Chondrocyte (in vitro differentiated cells): ENCODE results near the gene NF1. TPM values are rescaled to one million over a fixed set of nuclear protein-coding genes. Genes with fewer than 3 reads are reported as not detected.

Experiments
- DNase-seq: peaks from one replicate; pipeline ENCODE4 v3.0.0; 2021; ENCODE audit warnings: mixed read lengths, low spot score
- H3K27ac Mint-ChIP-seq: one replicate; pipeline ENCODE4 v1.8.0; 2021; ENCODE audit warnings: mild to moderate bottlenecking, moderate library complexity, mixed read lengths; ENCODE audit not compliant: unreplicated experiment
- H3K27me3 Mint-ChIP-seq: 2 replicates; pipeline ENCODE4 v1.8.0; 2021; ENCODE audit warnings: low read depth, mixed read lengths
- H3K36me3 Mint-ChIP-seq: 2 replicates; pipeline ENCODE4 v1.8.0; 2021; ENCODE audit warnings: low read depth, mixed read lengths
- H3K4me1 Mint-ChIP-seq: 2 replicates; pipeline ENCODE4 v1.8.0; 2021; ENCODE audit warnings: low read depth, mild to moderate bottlenecking, mixed read lengths
- H3K4me3 Mint-ChIP-seq: one replicate; pipeline ENCODE4 v1.8.0; 2021; ENCODE audit warnings: mild to moderate bottlenecking, moderate library complexity, mixed read lengths; ENCODE audit not compliant: unreplicated experiment
- H3K9me3 Mint-ChIP-seq: 2 replicates; pipeline ENCODE4 v1.8.0; 2021; ENCODE audit warnings: low read depth, mixed read lengths
- CTCF ChIP-seq: fragments of 200-600 bp; sonication (generic); IDR thresholded peaks from 2 replicates; pipeline ENCODE4 v1.5.0; 2021; ENCODE audit warnings: antibody characterized with exemption, mild to moderate bottlenecking, moderate library complexity
- total RNA-seq: library from RNA; stranded (reverse); gene quantifications from 3 replicates; pipeline ENCODE4 v1.2.1, GENCODE V29; 2021

Gene NF1
- total RNA-seq, 1 donor from 2014 or later = 48.2 TPM

DNA sequence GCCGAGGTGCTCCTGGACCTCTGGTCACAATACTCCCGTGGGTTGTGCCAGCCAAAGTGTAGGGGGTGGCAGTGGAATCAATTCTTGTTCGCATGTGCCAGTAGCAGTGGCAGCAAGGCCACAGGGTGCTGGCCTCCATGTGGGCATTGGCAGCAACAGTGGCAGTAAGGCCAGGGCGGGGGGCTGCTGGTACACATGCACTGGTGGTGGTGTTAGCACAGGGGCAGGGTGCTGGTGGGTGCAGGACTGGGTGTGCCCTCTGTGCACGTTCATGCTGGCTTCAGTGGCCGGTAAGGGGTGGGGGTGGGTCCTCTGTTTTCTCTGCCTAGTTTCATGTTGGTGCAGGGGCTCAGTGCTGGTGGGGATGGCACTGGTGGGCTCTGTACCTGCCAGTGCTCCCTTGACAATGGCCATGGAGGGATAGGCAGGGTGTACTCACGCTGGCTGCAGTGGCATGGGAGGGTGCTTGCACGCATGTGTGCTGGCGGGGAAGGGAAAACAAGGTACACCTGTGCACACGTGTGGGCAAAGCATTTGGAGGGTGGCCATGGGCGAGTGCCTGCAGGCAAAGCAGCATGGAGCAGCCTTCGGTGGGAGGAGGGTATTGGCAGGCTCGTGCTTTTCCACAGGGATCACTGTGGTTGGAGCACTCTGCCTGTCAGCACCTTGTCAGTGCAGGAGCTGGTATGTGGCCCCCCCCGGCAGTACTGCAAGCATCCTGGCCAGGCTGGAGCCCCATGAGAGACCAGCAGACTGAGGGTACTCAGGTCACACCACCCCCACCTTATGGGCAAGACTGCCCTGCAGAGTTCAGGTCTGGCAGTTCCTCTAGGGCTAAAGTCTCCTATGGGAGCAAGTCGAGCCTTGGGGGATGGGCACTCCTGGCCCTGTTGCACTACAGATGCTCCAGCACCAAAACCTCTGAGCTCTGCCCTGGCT lies 35.8 kb downstream of the NF1 start:
- Mint-ChIP-seq H3K27me3 (no peaks in the 10 kb centered on the region), H3K9me3 (no peaks in the 10 kb centered on the region), H3K4me3 (no peak overlapping the region), H3K4me1 (peaks cover 22% of the 10 kb centered on the region), H3K27ac (peak overlapping the region; percentile 66), H3K36me3 (peaks cover 1% of the 10 kb centered on the region)
- DNase-seq = peak; percentile 86
- TF ChIP-seq CTCF = no peak

GRCh38 chr17:31131299-31131698 lies 36.5 kb downstream of the NF1 start:
- H3K36me3 Mint-ChIP-seq = peaks cover 2% of the 10 kb centered on the region
- peaks cover 22% of the 10 kb centered on the region for H3K4me1 Mint-ChIP-seq
- DNase-seq = no peak
- H3K9me3 Mint-ChIP-seq = no peaks in the 10 kb centered on the region
- peak overlapping the region; percentile 69 for H3K27ac Mint-ChIP-seq
- no peak for TF ChIP-seq CTCF
- no peak overlapping the region for H3K4me3 Mint-ChIP-seq
- H3K27me3 Mint-ChIP-seq = no peaks in the 10 kb centered on the region

DNA sequence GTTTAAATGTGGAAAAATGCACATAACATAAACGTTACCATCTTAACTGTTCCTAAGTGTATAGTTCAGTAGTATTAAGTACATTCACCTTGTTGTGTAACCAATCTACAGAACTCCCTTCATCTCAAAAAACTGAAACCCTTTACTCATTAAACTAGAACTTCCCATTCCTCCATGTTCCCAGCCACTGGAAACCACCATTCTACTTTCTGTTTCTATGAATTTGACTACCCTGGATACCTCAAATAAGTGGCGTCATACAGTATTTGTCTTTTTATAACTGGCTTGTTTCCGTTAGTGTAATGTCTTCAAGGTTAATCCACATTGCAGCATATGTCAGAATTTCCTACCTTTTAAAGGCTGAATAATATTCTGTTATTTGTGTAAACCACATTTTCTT lies 38.2 kb downstream of the NF1 start:
- no peak for TF ChIP-seq CTCF
- peaks cover 22% of the 10 kb centered on the region for H3K4me1 Mint-ChIP-seq
- H3K36me3 Mint-ChIP-seq = peaks cover 5% of the 10 kb centered on the region
- no peaks in the 10 kb centered on the region for H3K27me3 Mint-ChIP-seq
- no peak overlapping the region for H3K27ac Mint-ChIP-seq
- no peaks in the 10 kb centered on the region for H3K9me3 Mint-ChIP-seq
- no peak overlapping the region for H3K4me3 Mint-ChIP-seq
- DNase-seq = no peak

- Mint-ChIP-seq H3K9me3 (no peaks in the 10 kb centered on the region), H3K27ac (no peak overlapping the region), H3K36me3 (peaks cover 7% of the 10 kb centered on the region), H3K27me3 (no peaks in the 10 kb centered on the region), H3K4me1 (peaks cover 22% of the 10 kb centered on the region), H3K4me3 (no peak overlapping the region)
- no peak for TF ChIP-seq CTCF
- no peak for DNase-seq
Observed at GRCh38 chr17:31134576-31134975, 39.8 kb downstream of the NF1 start.

DNA sequence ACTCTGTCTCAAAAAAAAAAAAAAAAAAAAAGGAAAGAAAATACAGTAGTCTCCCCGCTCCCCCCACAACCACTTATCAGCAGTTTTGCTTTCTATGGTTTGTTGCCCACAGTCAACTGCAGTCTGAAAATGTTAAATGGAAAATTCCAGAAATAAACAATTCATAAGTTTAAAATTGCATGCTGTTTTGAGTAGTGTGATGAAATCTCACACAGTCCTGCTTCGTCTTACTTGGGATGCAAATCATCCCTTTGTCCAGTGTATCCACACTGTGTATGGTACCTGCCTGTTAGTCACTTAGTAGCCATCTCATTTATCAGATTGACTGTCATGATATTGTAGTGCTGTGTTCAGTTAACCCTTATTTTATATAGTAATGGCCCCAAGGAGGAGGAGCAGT lies 41.5 kb downstream of the NF1 start:
- peaks cover 4% of the 10 kb centered on the region for H3K4me1 Mint-ChIP-seq
- H3K9me3 Mint-ChIP-seq = no peaks in the 10 kb centered on the region
- H3K27me3 Mint-ChIP-seq = no peaks in the 10 kb centered on the region
- no peak for DNase-seq
- H3K36me3 Mint-ChIP-seq = peaks cover 7% of the 10 kb centered on the region
- no peak overlapping the region for H3K4me3 Mint-ChIP-seq
- H3K27ac Mint-ChIP-seq = no peak overlapping the region
- no peak for TF ChIP-seq CTCF
